HCT116 (cell line): ENCODE data around the gene LRRC2.

ENCODE experiments used
- CTCF ChIP-seq, 3 experiments: fragments of 200-600 bp in 1 of 3; sonication (generic) in 1 of 3; IDR thresholded peaks in 2 of 3; conservative IDR thresholded peaks in 1 of 3; 2 replicates each; pipeline ENCODE4 v1.5.1; 2012 to 2017; ENCODE audit warnings: low read depth in 2 of 3, low read length in 2 of 3, antibody characterized with exemption in 1 of 3, borderline replicate concordance in 1 of 3, control low read depth in 1 of 3, mild to moderate bottlenecking in 1 of 3, mixed read lengths in 1 of 3, mixed run types in 1 of 3, moderate library complexity in 1 of 3; ENCODE audit not compliant: insufficient read depth in 1 of 3
- EZH2 ChIP-seq: fragments of 200-600 bp; sonication (generic); IDR thresholded peaks from 2 replicates; pipeline ENCODE4 v1.6.1; 2017; ENCODE audit warnings: antibody characterized with exemption, mixed run types
- JUND ChIP-seq: IDR thresholded peaks from 2 replicates; pipeline ENCODE4 v1.6.1; 2012
- POLR2AphosphoS5 ChIP-seq: IDR thresholded peaks from 2 replicates; pipeline ENCODE4 v1.6.1; 2011; ENCODE audit warnings: mild to moderate bottlenecking, low read depth, low read length, moderate library complexity

- no peak for TF ChIP-seq POLR2AphosphoS5
- no peak for TF ChIP-seq JUND
- TF ChIP-seq CTCF (IDR thresholded peaks at IDR 0.05 in 2 of 3, conservative IDR thresholded peaks at IDR 0.05 in 1 of 3; ENCODE audit: borderline replicate concordance in 1 of 3, insufficient read depth in 1 of 3, low read depth in 2 of 3, low read length in 2 of 3): no peak
- TF ChIP-seq EZH2: no peak
Observed at GRCh38 chr3:46594723-46595122, 28.6 kb upstream of the LRRC2 start.
